Cardiac fibroblast (primary cell): ENCODE data around the gene GNG7.

Source experiments
- DNase-seq, 2 donors: peaks; one replicate each; pipeline versions ENCODE4 v3.0.0 to v3.0.0-alpha.2; 2010; ENCODE audit warnings: low read depth in 2 of 2
- H3K4me3 ChIP-seq, 2 donors: replicated peaks in 1 of 2; 1 replicate in 1 of 2; 2 replicates in 1 of 2; pipeline ENCODE4 v1.5.1; 2011; ENCODE audit warnings: low read depth in 2 of 2, low read length in 2 of 2, mild to moderate bottlenecking in 2 of 2, moderate library complexity in 1 of 2
- CTCF ChIP-seq: IDR thresholded peaks from one replicate; pipeline ENCODE4 v1.5.1; 2011; ENCODE audit warnings: low read depth, mild to moderate bottlenecking, low read length, inconsistent platforms

Gene GNG7

GRCh38 chr19:2711172-2711874 is 8.8 kb upstream of the GNG7 start:
- H3K4me3 ChIP-seq: no peak overlapping the region
- DNase-seq: peak; percentile 61 to 82
- TF ChIP-seq CTCF: no peak

- no peak for TF ChIP-seq CTCF
Observed at GRCh38 chr19:2706251-2706650, 3.8 kb upstream of the GNG7 start.

GRCh38 chr19:2703691-2704216 is 1.3 kb upstream of the GNG7 start:
- no peak for TF ChIP-seq CTCF
- no peak overlapping the region for H3K4me3 ChIP-seq
- no peak for DNase-seq

More at GRCh38 chr19:2706251-2706650, 3.8 kb upstream of the GNG7 start:
- H3K4me3 ChIP-seq: no peak overlapping the region
- no peak for DNase-seq

- DNase-seq: no peak
- no peak for TF ChIP-seq CTCF
- peak overlapping the region in 1 of 2 donors; percentile 23 for H3K4me3 ChIP-seq
Observed at GRCh38 chr19:2703077-2703437, 563 bp upstream of the GNG7 start.

- no peak for DNase-seq
- no peak overlapping the region for H3K4me3 ChIP-seq
- TF ChIP-seq CTCF: no peak
Observed at GRCh38 chr19:2701361-2702169, 929 bp downstream of the GNG7 start.

- DNase-seq: no peak
Observed at GRCh38 chr19:2700660-2701360, 1.7 kb downstream of the GNG7 start.

More at GRCh38 chr19:2700660-2701360, 1.7 kb downstream of the GNG7 start:
- no peak overlapping the region for H3K4me3 ChIP-seq
- TF ChIP-seq CTCF: no peak
